Measurements from ENCODE around the gene CLEC18B. TPM values are rescaled to one million over a fixed set of nuclear protein-coding genes. Genes with fewer than 3 reads are reported as not detected.
"Not testable (repeated sequence)": the region's sequence is repeated elsewhere in the genome, so short reads cannot be mapped to it uniquely, and the experiment has no call there.

CLEC18B gene
- total RNA-seq, 1 donor from 2014 or later = 3.4 TPM

DNA sequence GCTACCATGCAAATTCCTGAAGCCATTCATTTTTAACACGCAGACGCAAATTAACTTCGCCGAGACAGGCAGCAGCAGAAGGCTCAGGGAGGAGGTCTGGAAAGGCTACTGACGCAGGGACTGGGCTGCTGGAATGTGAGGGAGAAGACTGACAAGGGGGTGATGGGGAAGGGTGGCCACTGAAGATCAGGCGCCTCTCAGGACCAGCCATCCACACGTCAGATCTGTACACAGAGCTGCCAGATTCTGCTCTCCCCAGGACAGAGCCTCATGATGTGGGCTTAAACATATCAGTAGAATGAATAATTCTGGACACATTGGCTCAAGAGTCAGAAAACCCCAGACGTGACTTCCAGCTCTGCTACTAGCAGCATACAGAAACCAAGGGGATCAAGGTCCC, 25.6 kb upstream of the CLEC18B start:
- H3F3A ChIP-seq (ENCODE audit: low read depth) = no peaks in the 10 kb centered on the region
- H3K4me3 ChIP-seq = no peak overlapping the region
- no peak overlapping the region for H2AFZ ChIP-seq (replicated peaks)
- Mint-ChIP-seq H3K4me3 (no peak overlapping the region), H3K9me3 (no peaks in the 10 kb centered on the region), H3K27ac (no peak overlapping the region), H3K4me1 (no peaks in the 10 kb centered on the region), H3K36me3 (peaks cover 21% of the 10 kb centered on the region), H3K27me3 (ENCODE audit: insufficient read depth, low read depth) (no peaks in the 10 kb centered on the region)
- H3K9me3 ChIP-seq (ENCODE audit: low read depth) = no peaks in the 10 kb centered on the region
- H3K27me3 ChIP-seq = no peaks in the 10 kb centered on the region
- no peaks in the 10 kb centered on the region for H3K79me2 ChIP-seq (ENCODE audit: low read depth)
- no peak for DNase-seq (ENCODE audit: low spot score)
- H3K4me1 ChIP-seq = no peaks in the 10 kb centered on the region
- H3K9ac ChIP-seq = no peak overlapping the region
- H3K4me2 ChIP-seq = no peak overlapping the region
- H4K20me1 ChIP-seq (ENCODE audit: low read depth) = no peaks in the 10 kb centered on the region
- TF ChIP-seq, protein P1, sequence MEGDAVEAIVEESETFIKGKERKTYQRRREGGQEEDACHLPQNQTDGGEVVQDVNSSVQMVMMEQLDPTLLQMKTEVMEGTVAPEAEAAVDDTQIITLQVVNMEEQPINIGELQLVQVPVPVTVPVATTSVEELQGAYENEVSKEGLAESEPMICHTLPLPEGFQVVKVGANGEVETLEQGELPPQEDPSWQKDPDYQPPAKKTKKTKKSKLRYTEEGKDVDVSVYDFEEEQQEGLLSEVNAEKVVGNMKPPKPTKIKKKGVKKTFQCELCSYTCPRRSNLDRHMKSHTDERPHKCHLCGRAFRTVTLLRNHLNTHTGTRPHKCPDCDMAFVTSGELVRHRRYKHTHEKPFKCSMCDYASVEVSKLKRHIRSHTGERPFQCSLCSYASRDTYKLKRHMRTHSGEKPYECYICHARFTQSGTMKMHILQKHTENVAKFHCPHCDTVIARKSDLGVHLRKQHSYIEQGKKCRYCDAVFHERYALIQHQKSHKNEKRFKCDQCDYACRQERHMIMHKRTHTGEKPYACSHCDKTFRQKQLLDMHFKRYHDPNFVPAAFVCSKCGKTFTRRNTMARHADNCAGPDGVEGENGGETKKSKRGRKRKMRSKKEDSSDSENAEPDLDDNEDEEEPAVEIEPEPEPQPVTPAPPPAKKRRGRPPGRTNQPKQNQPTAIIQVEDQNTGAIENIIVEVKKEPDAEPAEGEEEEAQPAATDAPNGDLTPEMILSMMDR (IDR thresholded peaks at IDR 0.05) = no peak
- no peak for TF ChIP-seq EZH2phosphoT487 (IDR thresholded peaks at IDR 0.05)
- no peak for TF ChIP-seq EZH2 (IDR thresholded peaks at IDR 0.05)
- no peaks in the 10 kb centered on the region for H3K36me3 ChIP-seq
- H3K27ac ChIP-seq = no peak overlapping the region

DNA sequence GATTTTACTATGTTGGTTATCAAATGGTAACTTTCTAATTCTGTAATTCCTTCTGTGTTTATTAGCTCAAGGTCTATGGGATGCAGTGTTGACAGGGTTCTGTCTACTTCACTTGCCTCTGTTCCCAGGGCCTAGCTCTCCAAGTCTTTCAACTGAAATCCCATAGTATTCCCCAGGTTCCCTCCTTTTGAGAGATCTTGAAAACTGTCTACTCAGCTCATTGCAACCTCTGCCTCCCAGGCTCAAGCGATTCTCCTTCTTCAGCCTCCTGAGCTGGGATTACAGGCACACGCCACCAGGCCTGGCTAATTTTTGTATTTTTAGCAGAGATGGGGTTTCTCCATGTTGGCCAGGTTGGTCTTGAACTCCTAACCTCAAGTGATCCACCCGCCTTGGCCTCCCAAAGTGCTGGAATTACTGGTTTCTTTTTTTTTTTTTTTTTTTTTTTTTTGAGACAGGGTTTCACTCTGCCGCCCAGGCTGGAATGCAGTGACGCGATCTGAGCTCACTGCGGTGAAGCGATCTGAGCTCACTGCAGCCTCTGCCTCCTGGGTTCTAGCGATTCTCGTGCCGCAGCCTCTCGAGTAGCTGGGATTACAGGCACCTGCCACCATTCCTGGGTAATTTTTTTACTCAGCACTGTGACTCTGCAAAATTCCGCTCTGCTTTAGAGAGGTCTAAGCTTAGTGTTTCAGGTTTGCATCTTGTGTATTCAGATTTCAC, 22.5 kb upstream of the CLEC18B start:
- not testable (repeated sequence) for H3K27me3 ChIP-seq; H3K36me3 ChIP-seq; H3F3A ChIP-seq (ENCODE audit: low read depth); DNase-seq (ENCODE audit: low spot score); H3K79me2 ChIP-seq (ENCODE audit: low read depth); H4K20me1 ChIP-seq (ENCODE audit: low read depth); H3K9me3 Mint-ChIP-seq; H3K27ac Mint-ChIP-seq; H3K9ac ChIP-seq; H3K4me3 Mint-ChIP-seq; H3K27me3 Mint-ChIP-seq (ENCODE audit: insufficient read depth, low read depth); H3K4me2 ChIP-seq; H3K4me1 ChIP-seq; H3K4me1 Mint-ChIP-seq; H2AFZ ChIP-seq (replicated peaks); H3K9me3 ChIP-seq (ENCODE audit: low read depth); H3K4me3 ChIP-seq; H3K27ac ChIP-seq
- H3K36me3 Mint-ChIP-seq = peaks cover 16% of the 10 kb centered on the region

DNA sequence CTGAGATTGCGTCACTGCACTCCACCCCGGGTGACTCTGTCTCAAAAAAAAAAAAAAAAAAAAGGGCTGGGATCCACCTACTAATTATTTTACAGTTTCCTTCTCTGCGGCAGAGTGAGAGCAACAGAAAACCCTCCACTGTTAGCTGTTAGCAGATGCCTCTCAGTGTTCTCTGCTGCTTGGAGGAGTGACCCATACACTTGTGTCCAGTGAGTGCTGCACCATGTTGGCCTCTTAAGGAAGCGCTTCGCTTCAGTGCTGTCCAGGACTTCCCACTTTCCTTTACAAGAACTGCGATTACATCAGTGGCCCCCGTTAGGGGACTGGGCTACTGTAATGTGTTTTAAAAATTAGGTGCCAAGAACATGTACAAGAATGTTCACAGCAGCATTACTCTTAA, 18.4 kb upstream of the CLEC18B start:
- no peaks in the 10 kb centered on the region for H3K4me1 Mint-ChIP-seq

GRCh38 chr16:74438492-74438979, 17.3 kb upstream of the CLEC18B start:
- H3K36me3 ChIP-seq = no peaks in the 10 kb centered on the region
- H3K36me3 Mint-ChIP-seq = peaks cover 8% of the 10 kb centered on the region
- H3K4me3 ChIP-seq = no peak overlapping the region
- H3K27me3 Mint-ChIP-seq (ENCODE audit: insufficient read depth, low read depth) = no peaks in the 10 kb centered on the region
- no peaks in the 10 kb centered on the region for H3K4me1 ChIP-seq
- H4K20me1 ChIP-seq (ENCODE audit: low read depth) = no peaks in the 10 kb centered on the region
- no peak overlapping the region for H3K4me3 Mint-ChIP-seq
- H3K27me3 ChIP-seq = no peaks in the 10 kb centered on the region
- H3K79me2 ChIP-seq (ENCODE audit: low read depth) = no peaks in the 10 kb centered on the region
- no peaks in the 10 kb centered on the region for H3K4me1 Mint-ChIP-seq
- no peak for TF ChIP-seq EZH2phosphoT487 (IDR thresholded peaks at IDR 0.05)
- TF ChIP-seq EZH2 (IDR thresholded peaks at IDR 0.05) = no peak
- TF ChIP-seq, protein P1 (IDR thresholded peaks at IDR 0.05) = no peak
- no peak overlapping the region for H3K4me2 ChIP-seq
- no peaks in the 10 kb centered on the region for H3F3A ChIP-seq (ENCODE audit: low read depth)
- no peak overlapping the region for H3K9ac ChIP-seq
- no peak overlapping the region for H3K27ac ChIP-seq
- no peaks in the 10 kb centered on the region for H3K9me3 ChIP-seq (ENCODE audit: low read depth)
- no peak overlapping the region for H3K27ac Mint-ChIP-seq
- no peaks in the 10 kb centered on the region for H3K9me3 Mint-ChIP-seq
- no peak overlapping the region for H2AFZ ChIP-seq (replicated peaks)
- DNase-seq (ENCODE audit: low spot score) = no peak

More for the DNA sequence above, 18.4 kb upstream of the CLEC18B start:
- H3K4me3 Mint-ChIP-seq = no peak overlapping the region
- Histone ChIP-seq H3K9me3 (ENCODE audit: low read depth) (no peaks in the 10 kb centered on the region), H2AFZ (replicated peaks) (no peak overlapping the region), H3K79me2 (ENCODE audit: low read depth) (no peaks in the 10 kb centered on the region), H3K27me3 (no peaks in the 10 kb centered on the region), H3K4me3 (no peak overlapping the region), H4K20me1 (ENCODE audit: low read depth) (no peaks in the 10 kb centered on the region), H3K9ac (no peak overlapping the region), H3K4me2 (no peak overlapping the region), H3F3A (ENCODE audit: low read depth) (no peaks in the 10 kb centered on the region), H3K4me1 (no peaks in the 10 kb centered on the region), H3K27ac (no peak overlapping the region), H3K36me3 (no peaks in the 10 kb centered on the region)
- no peaks in the 10 kb centered on the region for H3K27me3 Mint-ChIP-seq (ENCODE audit: insufficient read depth, low read depth)
- no peaks in the 10 kb centered on the region for H3K9me3 Mint-ChIP-seq
- H3K27ac Mint-ChIP-seq = no peak overlapping the region
- TF ChIP-seq EZH2 (IDR thresholded peaks at IDR 0.05) = no peak
- TF ChIP-seq, protein P1 (IDR thresholded peaks at IDR 0.05) = no peak
- TF ChIP-seq EZH2phosphoT487 (IDR thresholded peaks at IDR 0.05) = no peak
- DNase-seq (ENCODE audit: low spot score) = no peak
- H3K36me3 Mint-ChIP-seq = peaks cover 8% of the 10 kb centered on the region
